MCF 10A (cell line): Measurements from ENCODE around the gene SAP30BP. TPM values are rescaled to one million over a fixed set of nuclear protein-coding genes. Genes with fewer than 3 reads are reported as not detected.

ENCODE experiments used
- BruUV-seq: library from RNA; stranded (reverse); fragments of 400-500 nt; replicated peaks from 2 replicates; lab custom pipeline; 2021; lab: Mats Ljungman, UMichigan
- CTCF ChIA-PET: fragments of 300-600 bp; sonication (Branson Sonifier 250); formaldehyde crosslinking; extraction: SDS; loops from one replicate; lab custom pipeline; 2021; ENCODE audit warnings: antibody characterized with exemption, inconsistent platforms; lab: Yijun Ruan, JAX
- POLR2A ChIA-PET: fragments of 300-600, 350-650 bp; sonication (Branson Sonifier 250); formaldehyde crosslinking; extraction: SDS; loops from one replicate; lab custom pipeline; 2020; ENCODE audit warnings: antibody characterized with exemption, inconsistent platforms; lab: Yijun Ruan, JAX
- DNase-seq: peaks from one replicate; pipeline ENCODE4 v3.0.0-alpha.2; 2018; ENCODE audit not compliant: unreplicated experiment
- H3K27ac Mint-ChIP-seq: one replicate; pipeline ENCODE4 v1.8.0; 2022; ENCODE audit warnings: mild to moderate bottlenecking, low read depth, mixed read lengths; ENCODE audit not compliant: unreplicated experiment
- H3K27me3 Mint-ChIP-seq: one replicate; pipeline ENCODE4 v1.8.0; 2022; ENCODE audit warnings: mixed read lengths; ENCODE audit not compliant: insufficient read depth, unreplicated experiment
- H3K36me3 Mint-ChIP-seq: one replicate; pipeline ENCODE4 v1.8.0; 2022; ENCODE audit warnings: mild to moderate bottlenecking, moderate library complexity, mixed read lengths; ENCODE audit not compliant: insufficient read depth, unreplicated experiment
- H3K4me1 Mint-ChIP-seq: one replicate; pipeline ENCODE4 v1.8.0; 2022; ENCODE audit warnings: mixed read lengths; ENCODE audit not compliant: insufficient read depth, unreplicated experiment
- H3K4me3 Mint-ChIP-seq: one replicate; pipeline ENCODE4 v1.8.0; 2022; ENCODE audit warnings: mild to moderate bottlenecking, moderate library complexity, mixed read lengths; ENCODE audit not compliant: unreplicated experiment
- H3K9me3 Mint-ChIP-seq: one replicate; pipeline ENCODE4 v1.8.0; 2022; ENCODE audit warnings: mixed read lengths; ENCODE audit not compliant: unreplicated experiment
- intact Hi-C: fragments of 100-400 bp; cut with micrococcal nuclease; formaldehyde crosslinking; loops from 2 replicates; pipeline ENCODE4 v1.14.1; 2022
- total RNA-seq: library from RNA; stranded (reverse); gene quantifications from 2 replicates; pipeline ENCODE4 v1.2.3, GENCODE V29; 2022
- TF ChIP-seq, protein P1 (sequence below): fragments of 200-600 bp; IDR thresholded peaks from one replicate; pipeline ENCODE4 v1.8.0; 2022; ENCODE audit warnings: antibody characterized with exemption, mild to moderate bottlenecking; ENCODE audit not compliant: unreplicated experiment

The SAP30BP gene
- total RNA-seq, 1 experiment from 2014 or later, result 123 TPM

- Mint-ChIP-seq H3K4me3 (peak overlapping the region; percentile 9), H3K9me3 (no peaks in the 10 kb centered on the region), H3K27ac (peak overlapping the region; percentile 96), H3K27me3 (no peaks in the 10 kb centered on the region), H3K4me1 (peaks cover 68% of the 10 kb centered on the region), H3K36me3 (peaks cover 58% of the 10 kb centered on the region)
- BruUV-seq, result no TSS peak
- POLR2A ChIA-PET, result no interaction called here
- DNase-seq, result no peak
- TF ChIP-seq, protein P1, sequence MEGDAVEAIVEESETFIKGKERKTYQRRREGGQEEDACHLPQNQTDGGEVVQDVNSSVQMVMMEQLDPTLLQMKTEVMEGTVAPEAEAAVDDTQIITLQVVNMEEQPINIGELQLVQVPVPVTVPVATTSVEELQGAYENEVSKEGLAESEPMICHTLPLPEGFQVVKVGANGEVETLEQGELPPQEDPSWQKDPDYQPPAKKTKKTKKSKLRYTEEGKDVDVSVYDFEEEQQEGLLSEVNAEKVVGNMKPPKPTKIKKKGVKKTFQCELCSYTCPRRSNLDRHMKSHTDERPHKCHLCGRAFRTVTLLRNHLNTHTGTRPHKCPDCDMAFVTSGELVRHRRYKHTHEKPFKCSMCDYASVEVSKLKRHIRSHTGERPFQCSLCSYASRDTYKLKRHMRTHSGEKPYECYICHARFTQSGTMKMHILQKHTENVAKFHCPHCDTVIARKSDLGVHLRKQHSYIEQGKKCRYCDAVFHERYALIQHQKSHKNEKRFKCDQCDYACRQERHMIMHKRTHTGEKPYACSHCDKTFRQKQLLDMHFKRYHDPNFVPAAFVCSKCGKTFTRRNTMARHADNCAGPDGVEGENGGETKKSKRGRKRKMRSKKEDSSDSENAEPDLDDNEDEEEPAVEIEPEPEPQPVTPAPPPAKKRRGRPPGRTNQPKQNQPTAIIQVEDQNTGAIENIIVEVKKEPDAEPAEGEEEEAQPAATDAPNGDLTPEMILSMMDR, result no peak
- CTCF ChIA-PET, result interaction anchor here (0.8 to 1.0 kb wide), 3 partner anchors 24 to 60 kb away, joined by 3 to 5 read pairs (median 4); no protein-coding TSS in a partner anchor
- intact Hi-C loops, result no loop called here
Observed at GRCh38 chr17:75697651-75698291, 30.6 kb downstream of the SAP30BP start.

DNA sequence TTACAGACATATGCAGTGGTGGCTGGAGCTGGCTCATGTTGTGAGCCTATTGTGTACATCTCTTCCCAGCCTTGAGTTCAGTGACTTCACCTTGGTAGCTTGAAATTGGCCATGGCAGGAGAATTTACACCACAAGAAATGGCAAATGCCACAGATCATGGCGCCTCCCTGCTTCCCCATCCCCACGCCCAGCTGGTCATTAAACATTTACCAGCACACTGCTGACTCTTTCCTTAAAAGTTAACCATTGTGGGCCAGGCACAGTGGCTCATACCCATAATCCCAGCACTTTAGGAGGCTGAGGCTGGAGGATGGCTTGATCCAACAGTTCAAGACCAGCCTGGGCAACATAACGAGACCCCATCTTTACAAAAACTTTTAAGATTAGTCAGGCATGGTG is 31.5 kb downstream of the SAP30BP start:
- Mint-ChIP-seq H3K27me3 (no peaks in the 10 kb centered on the region), H3K27ac (no peak overlapping the region), H3K9me3 (no peaks in the 10 kb centered on the region), H3K4me1 (peaks cover 61% of the 10 kb centered on the region), H3K36me3 (peaks cover 62% of the 10 kb centered on the region), H3K4me3 (no peak overlapping the region)
- TF ChIP-seq, protein P1, result no peak
- ChIA-PET CTCF (interaction anchor here (0.7 to 1.2 kb wide), 4 partner anchors 14 to 24 kb away, joined by 3 to 5 read pairs (median 4); no protein-coding TSS in a partner anchor), POLR2A (no interaction called here)
- intact Hi-C loops, result no loop called here
- no TSS peak for BruUV-seq
- DNase-seq, result no peak

DNA sequence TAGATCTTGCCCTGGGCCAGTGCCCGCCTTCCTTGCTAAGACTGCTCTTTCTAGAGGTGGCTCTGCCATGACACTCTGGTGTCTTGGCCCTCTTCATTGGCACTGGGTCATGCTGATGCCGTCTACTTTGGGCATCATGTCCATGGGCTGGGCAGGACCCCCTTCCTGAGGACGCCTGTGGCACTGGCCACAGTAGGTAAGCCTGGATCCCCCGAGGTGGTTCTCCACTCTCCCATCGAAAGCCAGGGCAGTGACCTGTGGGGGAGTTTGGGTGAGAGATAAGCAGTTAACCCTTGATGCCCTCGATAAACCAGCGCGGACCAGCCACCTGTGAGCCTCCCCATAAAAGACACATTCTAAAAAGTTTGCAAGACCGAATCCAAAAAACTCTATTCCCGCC is 34.1 kb downstream of the SAP30BP start:
- no peaks in the 10 kb centered on the region for H3K9me3 Mint-ChIP-seq
- peaks cover 42% of the 10 kb centered on the region for H3K4me1 Mint-ChIP-seq
- DNase-seq, result no peak
- ChIA-PET CTCF (interaction anchor here (1.8 kb wide), 1 partner anchor 18 kb away, joined by 5 read pairs; no protein-coding TSS in a partner anchor), POLR2A (no interaction called here)
- H3K27ac Mint-ChIP-seq, result peak overlapping the region; percentile 95
- H3K27me3 Mint-ChIP-seq, result no peaks in the 10 kb centered on the region
- peaks cover 64% of the 10 kb centered on the region for H3K36me3 Mint-ChIP-seq
- no TSS peak for BruUV-seq
- TF ChIP-seq, protein P1, result no peak
- H3K4me3 Mint-ChIP-seq, result no peak overlapping the region
- intact Hi-C loops, result no loop called here

- ChIA-PET CTCF (interaction anchor here (0.5 to 2.0 kb wide), 5 partner anchors 18 to 296 kb away, joined by 3 to 9 read pairs (median 3); partner anchors contain the start of gene ITGB4), POLR2A (interaction anchor here (2.0 kb wide), 1 partner anchor 36 kb away, joined by 4 read pairs; the partner anchor contains the start of genes RECQL5 and SAP30BP)
- peaks cover 42% of the 10 kb centered on the region for H3K4me1 Mint-ChIP-seq
- H3K36me3 Mint-ChIP-seq, result peaks cover 66% of the 10 kb centered on the region
- intact Hi-C loops, result no loop called here
- peak overlapping the region; percentile 7 for H3K27ac Mint-ChIP-seq
- H3K27me3 Mint-ChIP-seq, result no peaks in the 10 kb centered on the region
- no peaks in the 10 kb centered on the region for H3K9me3 Mint-ChIP-seq
- TF ChIP-seq, protein P1, result no peak
- H3K4me3 Mint-ChIP-seq, result no peak overlapping the region
- BruUV-seq, result no TSS peak
- DNase-seq, result no peak
Observed at GRCh38 chr17:75703191-75703590, 36.1 kb downstream of the SAP30BP start.
